IMR-90 (cell line): Measurements from ENCODE around the gene SUV39H2. TPM values are rescaled to one million over a fixed set of nuclear protein-coding genes. Genes with fewer than 3 reads are reported as not detected.

Source experiments
- ATAC-seq: fragments of 200-7000 bp; cut with Tn5 transposase; 2 replicates; pipeline ENCODE4 v1.9.1; 2020; ENCODE audit warnings: low read depth, mild to moderate bottlenecking, moderate library complexity
- BruUV-seq: library from RNA; stranded (reverse); fragments of 400-500 nt; replicated peaks from 2 replicates; lab custom pipeline; 2021; lab: Mats Ljungman, UMichigan
- CTCF ChIA-PET: fragments of 300-600 bp; formaldehyde crosslinking; extraction: SDS; loops from one replicate; lab custom pipeline; 2021; ENCODE audit warnings: antibody characterized with exemption; lab: Yijun Ruan, JAX
- POLR2A ChIA-PET: fragments of 300-600 bp; sonication (Branson Sonifier 250); formaldehyde crosslinking; loops from one replicate; lab custom pipeline; 2022; ENCODE audit warnings: antibody characterized with exemption; ENCODE audit not compliant: unreplicated experiment; lab: Charles Lee
- DNase-seq: peaks from one replicate; pipeline ENCODE4 v3.0.0; 2013
- H2AFZ ChIP-seq: replicated peaks from 2 replicates; pipeline ENCODE3; 2013; ENCODE audit warnings: low read length, mild to moderate bottlenecking; ENCODE audit not compliant: poor library complexity
- H2AK5ac ChIP-seq: 2 replicates; pipeline ENCODE4 v1.6.1; 2013; ENCODE audit warnings: low read depth, low read length, inconsistent platforms
- H2AK9ac ChIP-seq: replicated peaks from 2 replicates; pipeline ENCODE3; 2013; ENCODE audit warnings: mild to moderate bottlenecking, low read depth, low read length, moderate library complexity; ENCODE audit not compliant: poor library complexity
- H2BK120ac ChIP-seq: 2 replicates; pipeline ENCODE4 v1.6.1; 2013; ENCODE audit warnings: low read depth, low read length, inconsistent platforms
- H2BK15ac ChIP-seq: 3 replicates; pipeline ENCODE4 v1.6.1; 2013; ENCODE audit warnings: low read depth, low read length, inconsistent platforms
- H2BK20ac ChIP-seq: 2 replicates; pipeline ENCODE4 v1.6.1; 2013; ENCODE audit warnings: low read depth, mild to moderate bottlenecking, inconsistent platforms, low read length, moderate library complexity
- H2BK5ac ChIP-seq: 2 replicates; pipeline ENCODE4 v1.6.1; 2013; ENCODE audit warnings: mild to moderate bottlenecking, low read depth, low read length, inconsistent platforms; ENCODE audit not compliant: poor library complexity, severe bottlenecking
- H3K14ac ChIP-seq: replicated peaks from 2 replicates; pipeline ENCODE4 v1.6.1; 2013; ENCODE audit warnings: low read depth, low read length, inconsistent platforms
- H3K18ac ChIP-seq: 2 replicates; pipeline ENCODE4 v1.6.1; 2013; ENCODE audit warnings: low read depth, low read length, control low read depth
- H3K23ac ChIP-seq: 2 replicates; pipeline ENCODE4 v1.6.1; 2013; ENCODE audit warnings: low read depth, low read length, inconsistent platforms
- H3K27ac ChIP-seq: 2 replicates; pipeline ENCODE4 v1.5.1; 2013; ENCODE audit warnings: mild to moderate bottlenecking, control low read depth, low read length; ENCODE audit not compliant: insufficient read depth
- H3K27me3 ChIP-seq: 2 replicates; pipeline ENCODE4 v1.6.1; 2013; ENCODE audit warnings: low read length; ENCODE audit not compliant: control insufficient read depth, insufficient read depth
- H3K36me3 ChIP-seq: 2 replicates; pipeline ENCODE4 v1.6.1; 2013; ENCODE audit warnings: low read length, mixed read lengths; ENCODE audit not compliant: control insufficient read depth, insufficient read depth
- H3K4ac ChIP-seq: 2 replicates; pipeline ENCODE4 v1.6.1; 2013; ENCODE audit warnings: low read depth, low read length, inconsistent platforms
- H3K4me1 ChIP-seq: 2 replicates; pipeline ENCODE4 v1.6.1; 2013; ENCODE audit warnings: low read length, mixed read lengths; ENCODE audit not compliant: control insufficient read depth, insufficient read depth
- H3K4me2 ChIP-seq: 2 replicates; pipeline ENCODE4 v1.6.1; 2013; ENCODE audit warnings: low read depth, mild to moderate bottlenecking, control low read depth, low read length, moderate library complexity
- H3K4me3 ChIP-seq: 2 replicates; pipeline ENCODE4 v1.5.1; 2013; ENCODE audit warnings: low read depth, mild to moderate bottlenecking, control low read depth, low read length, moderate library complexity; ENCODE audit not compliant: insufficient read depth
- H3K56ac ChIP-seq: 2 replicates; pipeline ENCODE4 v1.6.1; 2013; ENCODE audit warnings: low read length, inconsistent platforms; ENCODE audit not compliant: insufficient read depth; ENCODE audit errors: extremely low read depth
- H3K79me1 ChIP-seq, 2 experiments: 2 replicates each; pipeline ENCODE4 v1.6.1; 2013; ENCODE audit warnings: low read length in 2 of 2, inconsistent platforms in 1 of 2, low read depth in 1 of 2
- H3K9ac ChIP-seq: 2 replicates; pipeline ENCODE4 v1.6.1; 2013; ENCODE audit warnings: low read depth, low read length, control low read depth
- H3K9me1 ChIP-seq: 2 replicates; pipeline ENCODE4 v1.6.1; 2013; ENCODE audit warnings: low read length, inconsistent platforms; ENCODE audit not compliant: insufficient read depth
- H3K9me3 ChIP-seq: 2 replicates; pipeline ENCODE4 v1.6.1; 2013; ENCODE audit warnings: low read length; ENCODE audit not compliant: control insufficient read depth, insufficient read depth
- H4K20me1 ChIP-seq: 2 replicates; pipeline ENCODE4 v1.6.1; 2013; ENCODE audit warnings: low read length, inconsistent platforms; ENCODE audit not compliant: insufficient read depth
- H4K5ac ChIP-seq: 2 replicates; pipeline ENCODE4 v1.6.1; 2013; ENCODE audit warnings: mild to moderate bottlenecking, low read depth, low read length, control low read depth
- H4K8ac ChIP-seq, 2 experiments: 2 replicates each; pipeline ENCODE4 v1.6.1; 2013; ENCODE audit warnings: low read depth in 2 of 2, low read length in 2 of 2, control low read depth in 1 of 2, inconsistent platforms in 1 of 2
- H4K91ac ChIP-seq: 2 replicates; pipeline ENCODE4 v1.6.1; 2013; ENCODE audit warnings: low read depth, low read length, inconsistent platforms; ENCODE audit not compliant: insufficient read depth
- CEBPB ChIP-seq: IDR thresholded peaks from 2 replicates; pipeline ENCODE4 v1.6.1; 2012; ENCODE audit warnings: low read depth, low read length, improper control_type of control experiment
- MAFK ChIP-seq: IDR thresholded peaks from 2 replicates; pipeline ENCODE4 v1.6.1; 2012; ENCODE audit warnings: low read depth, low read length, improper control_type of control experiment
- WGBS, 2 experiments: methylation state at CpG; one replicate each; pipeline versions ENCODE4 v1.1.5 to v1.1.7; 2013; ENCODE audit warnings: missing lambda C conversion rate in 2 of 2; ENCODE audit not compliant: insufficient read length in 1 of 2; ENCODE audit errors: extremely low coverage in 2 of 2; 5-methylcytosine and 5-hydroxymethylcytosine counted together
- dilution Hi-C: fragments of 300-500 bp; cut with HindIII; formaldehyde crosslinking; loops from one replicate; pipeline ENCODE4 v1.14.3; 2018; ENCODE audit warnings: low sequenced_read_pairs; ENCODE audit not compliant: unreplicated experiment
- in situ Hi-C: fragments of 300-500 bp; cut with MboI; formaldehyde crosslinking; loops from 3 replicates; pipeline ENCODE4 v1.14.3; 2019; ENCODE audit warnings: low sequenced_read_pairs, inconsistent platforms, mixed read lengths
- intact Hi-C: fragments of 100-400 bp; cut with micrococcal nuclease; formaldehyde crosslinking; loops from 2 replicates; pipeline ENCODE4 v1.10.0; 2022
- polyA plus RNA-seq, 3 experiments: library from polyadenylated mRNA; depleted of rRNA; stranded (reverse); fragments of >200 nt; gene quantifications; 2 replicates each; pipeline ENCODE4 v1.2.3, GENCODE V29; 2012; ENCODE audit warnings: low replicate concordance in 1 of 3
- total RNA-seq: library from RNA; depleted of rRNA; stranded (reverse); fragments of >200 nt; gene quantifications from 2 replicates; pipeline ENCODE4 v1.2.3, GENCODE V29; 2012
- TF ChIP-seq, protein P1 (sequence below): conservative IDR thresholded peaks from 2 replicates; pipeline ENCODE4 v1.5.1; 2012; ENCODE audit warnings: mild to moderate bottlenecking, low read depth, low read length, improper control_type of control experiment

Gene SUV39H2
- total and polyA plus RNA-seq, 2 of the 4 experiments (the other 2 are of a cell fraction): 5.3 to 14.5 TPM

DNA sequence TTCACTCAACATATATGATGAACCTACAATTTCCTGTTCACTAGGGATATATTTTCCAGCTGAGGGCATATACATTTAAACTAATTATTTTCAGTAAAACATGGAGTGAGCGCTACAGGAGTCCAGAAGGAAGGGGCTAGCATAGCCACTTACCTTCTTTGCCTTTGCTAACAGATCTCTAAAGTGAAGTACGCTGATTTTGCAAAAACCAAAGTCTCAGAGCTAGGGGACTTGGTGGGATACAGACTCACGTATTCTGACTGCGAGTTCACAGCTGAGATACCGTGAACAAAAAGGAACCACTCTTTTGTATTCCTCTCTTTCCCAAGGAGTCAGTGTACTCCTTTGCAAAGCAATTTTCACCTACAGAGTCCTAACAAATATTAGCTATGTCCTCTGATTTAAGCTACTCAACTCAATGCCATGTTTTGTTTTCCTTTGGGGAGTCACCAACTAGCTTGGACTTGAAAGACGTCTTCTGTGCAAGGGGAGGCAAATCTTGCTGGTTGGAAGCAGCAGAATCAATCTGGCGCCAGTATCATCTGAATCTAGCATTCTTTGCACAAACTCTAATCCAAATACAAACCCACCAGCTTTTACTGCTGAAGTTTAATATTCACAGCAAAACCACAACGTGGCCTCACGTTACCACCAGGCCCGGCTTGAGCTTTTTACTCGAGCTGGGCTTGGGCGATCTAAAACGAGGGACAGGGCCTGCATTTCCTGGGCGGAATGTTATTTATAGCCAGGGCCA is 41.5 kb upstream of the SUV39H2 start:
- H2BK20ac ChIP-seq: no peak overlapping the region
- H3K36me3 ChIP-seq: peaks cover 8% of the 10 kb centered on the region
- peaks cover 1% of the 10 kb centered on the region; the same call in 1 of the 2 replicates for H3K4me1 ChIP-seq
- peak overlapping the region; percentile 83 for H2BK5ac ChIP-seq
- no peaks in the 10 kb centered on the region for H3K9me3 ChIP-seq
- H3K14ac ChIP-seq: peak overlapping the region; percentile 76
- H3K4me2 ChIP-seq: peak overlapping the region; percentile 73
- H2AK5ac ChIP-seq: no peak overlapping the region; the same call in 1 of the 2 replicates
- peak overlapping the region; percentile 59 for H4K91ac ChIP-seq
- peak overlapping the region; percentile 48 for H4K5ac ChIP-seq
- ChIA-PET POLR2A (interaction anchor here (0.5 kb wide), 1 partner anchor 8 kb away, joined by 3 read pairs; no protein-coding TSS in a partner anchor), CTCF (interaction anchor here (0.5 to 2.7 kb wide), 4 partner anchors 10 to 1041 kb away, joined by 3 to 9 read pairs (median 4); no protein-coding TSS in a partner anchor)
- H3K9ac ChIP-seq: peak overlapping the region; percentile 69
- H3K18ac ChIP-seq: peak overlapping the region; percentile 71
- H3K27me3 ChIP-seq: no peaks in the 10 kb centered on the region
- dilution Hi-C loops: no loop called here
- TF ChIP-seq, protein P1, sequence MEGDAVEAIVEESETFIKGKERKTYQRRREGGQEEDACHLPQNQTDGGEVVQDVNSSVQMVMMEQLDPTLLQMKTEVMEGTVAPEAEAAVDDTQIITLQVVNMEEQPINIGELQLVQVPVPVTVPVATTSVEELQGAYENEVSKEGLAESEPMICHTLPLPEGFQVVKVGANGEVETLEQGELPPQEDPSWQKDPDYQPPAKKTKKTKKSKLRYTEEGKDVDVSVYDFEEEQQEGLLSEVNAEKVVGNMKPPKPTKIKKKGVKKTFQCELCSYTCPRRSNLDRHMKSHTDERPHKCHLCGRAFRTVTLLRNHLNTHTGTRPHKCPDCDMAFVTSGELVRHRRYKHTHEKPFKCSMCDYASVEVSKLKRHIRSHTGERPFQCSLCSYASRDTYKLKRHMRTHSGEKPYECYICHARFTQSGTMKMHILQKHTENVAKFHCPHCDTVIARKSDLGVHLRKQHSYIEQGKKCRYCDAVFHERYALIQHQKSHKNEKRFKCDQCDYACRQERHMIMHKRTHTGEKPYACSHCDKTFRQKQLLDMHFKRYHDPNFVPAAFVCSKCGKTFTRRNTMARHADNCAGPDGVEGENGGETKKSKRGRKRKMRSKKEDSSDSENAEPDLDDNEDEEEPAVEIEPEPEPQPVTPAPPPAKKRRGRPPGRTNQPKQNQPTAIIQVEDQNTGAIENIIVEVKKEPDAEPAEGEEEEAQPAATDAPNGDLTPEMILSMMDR: no peak
- TF ChIP-seq CEBPB (no peak), MAFK (0 out of 2 replicates have a peak, but pooled peaks have one; percentile 29)
- peaks cover 20 to 31% of the 10 kb centered on the region in 2 experiments for H3K79me1 ChIP-seq
- intact Hi-C loops: loop anchor here (5.0 to 10.0 kb wide), 2 partner anchors 235 to 268 kb away; no protein-coding TSS in a partner anchor
- H3K4ac ChIP-seq: peak overlapping the region; percentile 66
- DNase-seq (no peak), ATAC-seq (no peak; the same call in 1 of the 2 replicates)
- 41% methylated on average over 3 of the region's 14 CpGs; no CpG with 5 or more reads in 1 of the 2 experiments for WGBS, 2 experiments
- peak overlapping the region; percentile 82 for H3K23ac ChIP-seq
- H2BK15ac ChIP-seq: peak overlapping the region; percentile 7; the same call in 2 of the 3 replicates
- peak overlapping the region; percentile 67 for H2AK9ac ChIP-seq
- H4K8ac ChIP-seq: peak overlapping the region; percentile 76 to 81
- peaks cover 3% of the 10 kb centered on the region for H3K9me1 ChIP-seq
- H2AFZ ChIP-seq: peak overlapping the region; percentile 97
- peaks cover 4% of the 10 kb centered on the region for H4K20me1 ChIP-seq
- H3K4me3 ChIP-seq: peak overlapping the region; percentile 61
- BruUV-seq: no TSS peak
- in situ Hi-C loops: no loop called here
- H3K27ac ChIP-seq: peak overlapping the region; percentile 74
- peak overlapping the region; percentile 37; the same call in 1 of the 2 replicates for H3K56ac ChIP-seq
- H2BK120ac ChIP-seq: peak overlapping the region; percentile 64
